ENCODE measurements around the gene SIL1. TPM values are rescaled to one million over a fixed set of nuclear protein-coding genes. Genes with fewer than 3 reads are reported as not detected.

The SIL1 gene
- total and polyA plus RNA-seq, 5 donors, result 43.4 to 51.6 (median 43.7) TPM

DNA sequence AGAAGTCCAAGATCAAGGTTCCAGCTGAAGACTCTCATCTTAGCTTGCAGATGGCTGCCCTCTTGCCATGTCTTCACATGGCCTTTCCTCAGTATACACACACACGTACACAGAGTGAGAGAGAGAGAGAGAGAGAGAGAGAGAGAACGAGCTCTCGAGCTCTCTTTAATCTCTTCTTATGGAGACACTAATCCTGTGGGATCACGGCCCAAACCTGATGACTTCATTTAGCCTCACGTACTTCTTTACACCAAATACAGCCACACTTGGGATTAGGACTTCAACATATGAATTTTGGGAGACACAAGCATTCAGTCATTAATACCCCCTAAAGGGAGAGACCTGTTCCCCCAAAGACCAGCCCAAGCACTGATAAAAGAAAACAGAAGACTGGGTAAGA, 42.8 kb downstream of the SIL1 start:
- no peak overlapping the region for H3K27ac ChIP-seq (ENCODE audit: low read length)
- WGBS, result 95% methylated on average over 5 of the region's 5 CpGs

DNA sequence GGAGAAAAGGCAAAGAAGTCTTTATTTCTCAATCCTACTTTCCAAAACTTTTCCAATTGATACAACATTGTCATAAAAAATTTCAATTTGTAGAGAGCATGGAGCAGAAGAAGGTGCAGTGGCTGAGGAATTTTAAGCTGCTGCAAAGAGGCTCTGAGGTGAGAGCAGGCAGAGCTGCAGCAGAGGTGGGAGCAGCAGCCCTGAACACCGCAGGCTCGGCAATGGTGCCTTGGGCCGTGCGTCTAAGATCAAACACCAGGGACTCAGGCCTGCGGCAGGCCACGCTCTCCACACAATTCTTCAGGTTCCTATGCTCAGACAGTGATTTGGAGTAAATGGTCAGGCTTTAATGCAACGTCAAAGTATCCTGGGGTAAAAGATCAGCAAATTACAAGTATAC, 46.3 kb downstream of the SIL1 start:
- DNase-seq, result no peak
- Histone ChIP-seq H3K4me3 (ENCODE audit: low read length) (no peak overlapping the region), H3K27ac (ENCODE audit: low read length) (no peak overlapping the region), H3K4me1 (ENCODE audit: control insufficient read depth, insufficient read depth, low read length) (peaks cover 21% of the 10 kb centered on the region), H3K27me3 (ENCODE audit: control insufficient read depth, insufficient read depth) (no peaks in the 10 kb centered on the region), H3K9me3 (ENCODE audit: control insufficient read depth, low read length) (no peaks in the 10 kb centered on the region)
- intact Hi-C loops (cut with DNase I), result no loop called here
- ATAC-seq, result no peak
- WGBS, result 93% methylated on average over 7 of the region's 7 CpGs

More for the DNA sequence above, 42.8 kb downstream of the SIL1 start:
- DNase-seq (no peak), ATAC-seq (no peak)
- H3K4me3 ChIP-seq (ENCODE audit: low read length), result no peak overlapping the region
- H3K9me3 ChIP-seq (ENCODE audit: control insufficient read depth, low read length), result no peaks in the 10 kb centered on the region
- H3K4me1 ChIP-seq (ENCODE audit: control insufficient read depth, insufficient read depth, low read length), result peaks cover 7% of the 10 kb centered on the region
- H3K27me3 ChIP-seq (ENCODE audit: control insufficient read depth, insufficient read depth), result no peaks in the 10 kb centered on the region
- intact Hi-C loops (cut with DNase I), result no loop called here

DNA sequence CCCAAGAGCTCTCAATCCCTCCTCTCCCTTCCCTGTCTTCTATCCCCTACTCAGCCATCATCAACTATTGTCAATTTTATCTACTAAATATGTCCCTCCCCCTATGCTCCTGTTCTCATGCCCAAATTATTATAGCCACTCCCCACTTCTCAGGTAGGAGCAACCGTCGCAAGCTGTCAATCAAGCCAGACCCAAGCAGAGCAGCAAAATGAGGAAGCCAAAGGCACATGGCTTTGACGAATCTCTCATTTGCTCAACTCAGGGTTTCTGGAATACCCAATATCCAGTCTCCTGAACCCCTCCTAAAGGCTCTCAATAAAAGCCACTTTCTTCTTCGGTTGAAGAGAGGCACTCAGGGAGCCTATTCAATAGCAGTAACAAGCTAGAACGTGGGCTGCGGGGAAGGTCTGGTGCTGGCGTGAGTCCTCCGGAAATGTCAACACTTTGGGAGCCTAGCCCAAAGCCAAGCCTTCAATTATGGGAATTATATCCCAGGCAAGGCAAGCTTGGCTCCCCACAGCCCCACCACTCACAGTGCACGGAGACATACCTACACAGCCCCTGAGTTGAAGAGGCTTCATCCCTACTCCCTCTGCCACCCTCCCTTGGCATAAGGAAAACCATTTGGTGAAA, 47.7 kb downstream of the SIL1 start:
- peak; percentile 31 to 60 (median 54) for DNase-seq
- intact Hi-C loops (cut with DNase I), result no loop called here
- H3K4me1 ChIP-seq (ENCODE audit: control insufficient read depth, insufficient read depth, low read length), result peaks cover 21% of the 10 kb centered on the region
- H3K9me3 ChIP-seq (ENCODE audit: control insufficient read depth, low read length), result no peaks in the 10 kb centered on the region
- WGBS, result 72% methylated on average over 9 of the region's 9 CpGs
- H3K27me3 ChIP-seq (ENCODE audit: control insufficient read depth, insufficient read depth), result no peaks in the 10 kb centered on the region
- no peak overlapping the region for H3K4me3 ChIP-seq (ENCODE audit: low read length)
- peak; percentile 20 to 25 for ATAC-seq
- H3K27ac ChIP-seq (ENCODE audit: low read length), result peak overlapping the region; percentile 36

DNA sequence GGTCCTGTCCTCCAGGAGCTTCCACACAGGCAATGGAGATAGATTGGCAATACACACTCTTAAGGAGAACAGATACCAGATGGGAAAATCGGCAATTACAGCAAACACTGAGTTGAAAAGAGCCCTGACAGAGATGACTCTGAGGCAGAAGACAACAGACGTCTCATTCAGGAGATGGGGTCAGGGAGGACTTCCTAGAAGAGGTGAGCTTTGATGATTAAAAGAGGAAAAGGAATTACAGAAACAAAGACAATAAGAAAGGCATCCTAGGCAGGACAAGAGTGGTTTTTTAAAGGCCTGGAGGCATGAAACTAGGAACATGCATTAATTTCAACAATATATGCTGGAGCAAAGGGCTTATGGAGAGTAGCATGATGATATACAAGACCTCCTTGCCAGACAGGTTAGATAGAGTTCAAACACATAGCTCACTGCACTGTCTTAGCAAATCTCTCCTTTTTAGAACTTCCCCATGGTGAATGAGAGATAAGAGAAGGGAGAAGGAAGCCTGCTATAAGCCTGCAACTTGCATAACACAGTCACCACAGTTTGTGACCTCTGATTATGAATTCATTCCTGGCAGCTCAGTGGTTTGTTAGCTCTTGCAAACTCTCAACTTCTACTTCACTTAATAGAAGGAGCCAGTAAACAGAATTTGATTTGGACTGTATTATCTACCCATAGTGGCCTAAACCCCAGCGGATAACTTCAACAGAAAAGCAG, 48.5 kb downstream of the SIL1 start:
- no peaks in the 10 kb centered on the region for H3K27me3 ChIP-seq (ENCODE audit: control insufficient read depth, insufficient read depth)
- 64% methylated on average over 3 of the region's 3 CpGs for WGBS
- peaks cover 21% of the 10 kb centered on the region for H3K4me1 ChIP-seq (ENCODE audit: control insufficient read depth, insufficient read depth, low read length)
- peak overlapping the region; percentile 36 for H3K27ac ChIP-seq (ENCODE audit: low read length)
- H3K4me3 ChIP-seq (ENCODE audit: low read length), result no peak overlapping the region
- intact Hi-C loops (cut with DNase I), result no loop called here
- H3K9me3 ChIP-seq (ENCODE audit: control insufficient read depth, low read length), result no peaks in the 10 kb centered on the region
- ATAC-seq, result peak; percentile 64 to 65
- no peak for DNase-seq

DNA sequence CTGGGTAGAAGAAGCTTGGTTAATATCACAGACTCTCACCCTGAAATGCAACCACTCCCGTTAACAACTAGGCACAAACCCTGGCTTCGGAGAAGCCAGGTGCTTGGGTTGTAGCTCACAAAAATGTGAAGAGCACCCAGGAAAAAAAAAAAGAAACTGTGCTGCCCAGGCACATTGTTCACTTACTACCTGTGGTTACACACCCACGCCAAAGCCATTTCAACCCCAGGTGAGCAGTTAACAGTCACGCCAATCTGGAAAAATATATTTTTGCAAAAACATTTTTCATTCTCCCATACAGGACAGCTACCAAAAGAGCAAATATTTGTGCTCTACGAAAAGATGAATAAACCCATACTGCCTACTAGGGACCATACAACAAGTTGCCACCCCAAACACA, 49.2 kb downstream of the SIL1 start:
- DNase-seq, result no peak
- no peak for ATAC-seq
- Histone ChIP-seq H3K27ac (ENCODE audit: low read length) (no peak overlapping the region), H3K9me3 (ENCODE audit: control insufficient read depth, low read length) (no peaks in the 10 kb centered on the region), H3K27me3 (ENCODE audit: control insufficient read depth, insufficient read depth) (no peaks in the 10 kb centered on the region), H3K4me1 (ENCODE audit: control insufficient read depth, insufficient read depth, low read length) (peaks cover 21% of the 10 kb centered on the region), H3K4me3 (ENCODE audit: low read length) (no peak overlapping the region)
- intact Hi-C loops (cut with DNase I), result no loop called here
- WGBS, result 88% methylated on average over 5 of the region's 5 CpGs

DNA sequence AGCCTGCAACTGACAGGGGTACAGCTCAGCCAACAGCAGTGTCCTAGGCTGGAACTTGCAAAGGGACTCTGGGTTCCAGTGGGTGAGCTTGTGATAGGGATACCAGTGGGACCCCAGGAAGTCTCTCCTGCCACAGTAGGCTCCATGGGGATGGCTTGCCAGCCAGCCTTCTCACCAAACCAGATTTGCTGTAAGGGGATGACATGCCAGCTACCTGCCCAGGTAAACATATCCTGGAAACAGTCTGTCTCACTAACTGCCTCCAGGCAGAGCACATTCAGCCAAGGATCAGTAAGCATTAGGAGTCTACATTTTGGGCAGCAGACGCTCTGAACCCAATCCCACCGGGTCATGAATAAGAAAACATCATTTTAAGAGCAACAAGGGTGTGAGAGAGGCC, 49.9 kb downstream of the SIL1 start:
- Histone ChIP-seq H3K9me3 (ENCODE audit: control insufficient read depth, low read length) (no peaks in the 10 kb centered on the region), H3K27ac (ENCODE audit: low read length) (no peak overlapping the region), H3K4me1 (ENCODE audit: control insufficient read depth, insufficient read depth, low read length) (peaks cover 21% of the 10 kb centered on the region), H3K4me3 (ENCODE audit: low read length) (no peak overlapping the region), H3K27me3 (ENCODE audit: control insufficient read depth, insufficient read depth) (no peaks in the 10 kb centered on the region)
- intact Hi-C loops (cut with DNase I), result no loop called here
- no peak for ATAC-seq
- 67% methylated on average over 2 of the region's 2 CpGs for WGBS
- DNase-seq, result peak in 1 of 3 donors; percentile 38

DNA sequence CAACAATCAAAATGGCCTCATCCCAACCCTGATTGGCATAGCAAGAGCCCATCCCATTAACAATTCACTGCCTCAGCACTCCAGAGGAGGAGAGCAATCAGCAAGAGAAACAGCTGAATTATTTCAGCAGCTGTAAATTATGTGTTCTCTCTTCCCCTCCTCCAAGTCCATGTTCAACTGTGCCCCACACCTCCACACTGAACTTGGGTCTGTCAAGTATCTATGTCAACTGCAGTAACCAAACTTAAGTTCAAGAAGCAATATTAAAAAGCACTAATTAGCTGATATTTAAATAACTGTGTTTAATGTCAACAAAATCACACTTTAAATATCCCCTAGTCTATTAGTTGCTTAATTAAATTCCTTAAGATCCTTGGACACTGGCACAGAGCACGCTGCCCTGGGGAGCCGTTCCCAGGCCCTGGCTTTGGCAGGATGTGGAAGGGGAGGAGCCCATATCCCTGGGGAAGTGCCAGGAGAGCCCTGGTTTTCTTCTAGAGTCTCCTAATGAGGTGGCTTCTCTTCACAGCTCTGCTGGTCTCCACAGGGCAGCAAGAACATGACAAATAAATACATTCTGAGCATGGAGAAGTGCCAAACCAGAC, 50.6 kb downstream of the SIL1 start:
- DNase-seq, result peak; percentile 70 to 87 (median 83)
- peak; percentile 88 to 89 for ATAC-seq
- peaks cover 21% of the 10 kb centered on the region for H3K4me1 ChIP-seq (ENCODE audit: control insufficient read depth, insufficient read depth, low read length)
- H3K4me3 ChIP-seq (ENCODE audit: low read length), result no peak overlapping the region
- H3K27me3 ChIP-seq (ENCODE audit: control insufficient read depth, insufficient read depth), result no peaks in the 10 kb centered on the region
- H3K27ac ChIP-seq (ENCODE audit: low read length), result peak overlapping the region; percentile 77
- 8% methylated on average over 2 of the region's 2 CpGs for WGBS
- intact Hi-C loops (cut with DNase I), result no loop called here
- H3K9me3 ChIP-seq (ENCODE audit: control insufficient read depth, low read length), result no peaks in the 10 kb centered on the region

DNA sequence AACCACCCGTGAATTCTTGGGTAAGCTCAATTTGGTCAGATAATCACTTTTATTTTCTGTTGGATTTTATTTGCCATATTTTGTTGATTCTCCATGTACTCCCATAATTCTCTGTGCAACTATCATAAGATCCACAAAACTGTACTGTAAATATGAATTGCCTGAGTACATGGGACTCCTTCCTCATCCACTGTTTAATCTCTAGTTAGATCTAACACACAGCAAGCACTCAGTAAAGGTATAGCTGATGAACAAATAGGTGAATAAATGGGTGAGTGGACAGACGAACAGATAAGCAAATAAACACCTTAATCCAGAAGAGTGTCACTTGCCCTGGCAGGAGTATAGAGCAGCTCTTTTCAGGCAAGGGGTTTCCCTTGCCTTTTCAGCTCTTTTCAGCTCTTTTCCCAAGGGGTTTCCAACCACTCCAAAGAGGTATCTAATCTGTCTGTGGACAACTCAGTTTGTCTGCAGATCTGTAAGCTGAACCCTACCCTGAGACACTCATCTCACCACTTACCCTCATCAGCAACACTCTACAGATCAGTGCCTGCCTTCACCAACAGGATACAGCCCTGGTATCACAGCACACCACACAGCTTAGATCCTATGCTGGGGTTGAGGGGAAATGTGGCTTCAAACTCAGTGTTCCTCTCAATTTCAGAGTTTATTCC, 51.2 kb downstream of the SIL1 start:
- no peak for DNase-seq
- intact Hi-C loops (cut with DNase I), result no loop called here
- Histone ChIP-seq H3K4me3 (ENCODE audit: low read length) (no peak overlapping the region), H3K27ac (ENCODE audit: low read length) (peak overlapping the region; percentile 77), H3K9me3 (ENCODE audit: control insufficient read depth, low read length) (no peaks in the 10 kb centered on the region), H3K27me3 (ENCODE audit: control insufficient read depth, insufficient read depth) (no peaks in the 10 kb centered on the region), H3K4me1 (ENCODE audit: control insufficient read depth, insufficient read depth, low read length) (peaks cover 21% of the 10 kb centered on the region)
- peak; percentile 36 to 68 for ATAC-seq
- WGBS, result 75% methylated on average over 2 of the region's 2 CpGs

DNA sequence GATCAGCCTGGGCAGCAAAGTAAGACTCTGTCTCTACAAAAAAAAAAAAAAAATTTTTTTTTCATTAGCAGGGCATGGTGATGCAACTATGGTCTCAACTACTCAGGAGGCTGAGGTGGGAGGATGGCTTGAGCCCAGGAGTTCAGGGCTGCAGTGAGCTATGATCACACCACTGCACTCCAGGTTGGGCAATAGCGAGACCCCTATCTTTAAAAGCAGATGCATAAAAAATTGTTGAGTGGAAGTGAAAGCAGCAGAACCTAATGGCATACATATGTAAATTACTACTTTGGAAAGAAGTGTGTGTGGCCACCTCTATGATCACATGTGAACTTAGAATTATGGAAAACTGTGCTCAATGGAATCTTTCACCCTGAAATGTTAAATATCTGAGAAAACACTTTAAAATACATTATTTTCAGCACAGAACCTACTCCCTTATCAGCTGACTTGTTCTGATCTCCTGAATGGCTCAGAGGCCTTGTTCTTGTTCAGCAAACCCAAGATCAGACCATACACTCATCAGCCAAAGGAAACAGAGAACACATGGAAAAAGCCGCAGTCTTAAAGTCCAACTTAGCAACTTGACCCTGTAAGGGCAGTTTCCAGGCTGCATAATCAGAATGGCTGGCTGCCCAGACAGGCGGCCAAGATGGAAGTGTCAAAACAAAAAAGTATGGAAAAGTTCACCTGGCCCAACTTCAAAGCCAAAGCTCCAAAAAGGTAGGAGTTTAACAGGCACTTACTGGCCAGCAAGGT, 56.5 kb downstream of the SIL1 start:
- Histone ChIP-seq H3K9me3 (ENCODE audit: control insufficient read depth, low read length) (no peaks in the 10 kb centered on the region), H3K4me3 (ENCODE audit: low read length) (no peak overlapping the region), H3K4me1 (ENCODE audit: control insufficient read depth, insufficient read depth, low read length) (peaks cover 16% of the 10 kb centered on the region), H3K27ac (ENCODE audit: low read length) (peak overlapping the region; percentile 81), H3K27me3 (ENCODE audit: control insufficient read depth, insufficient read depth) (no peaks in the 10 kb centered on the region)
- intact Hi-C loops (cut with DNase I), result no loop called here
- 31% methylated on average over 3 of the region's 3 CpGs for WGBS
- peak; percentile 86 to 94 for ATAC-seq
- peak; percentile 61 to 85 (median 81) for DNase-seq

DNA sequence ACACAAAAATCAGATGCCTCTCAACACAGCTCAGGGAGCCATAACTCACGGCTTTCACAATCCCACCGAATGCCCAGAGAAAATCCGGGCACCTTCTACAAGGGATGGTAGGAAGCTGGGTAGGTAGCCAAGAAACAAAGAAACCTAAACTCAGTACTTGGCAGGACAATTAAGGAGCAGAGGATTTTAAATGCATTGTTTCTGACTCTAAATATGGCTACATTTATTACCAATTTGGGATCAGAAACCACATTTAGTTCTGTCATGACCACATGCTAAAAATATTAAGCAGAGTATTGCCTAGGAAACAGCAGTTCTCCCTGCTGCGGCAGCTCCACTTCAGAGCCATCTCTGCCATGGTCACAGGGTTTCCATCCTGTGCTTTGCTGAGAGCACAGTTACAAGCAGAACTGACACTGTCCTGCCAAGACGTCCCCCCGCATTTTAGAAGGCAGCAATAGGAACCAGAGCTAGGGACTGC, 57.5 kb downstream of the SIL1 start:
- no peaks in the 10 kb centered on the region for H3K27me3 ChIP-seq (ENCODE audit: control insufficient read depth, insufficient read depth)
- H3K4me3 ChIP-seq (ENCODE audit: low read length), result no peak overlapping the region
- peak overlapping the region; percentile 32 for H3K27ac ChIP-seq (ENCODE audit: low read length)
- ATAC-seq, result peak; percentile 8 to 63
- peaks cover 16% of the 10 kb centered on the region for H3K4me1 ChIP-seq (ENCODE audit: control insufficient read depth, insufficient read depth, low read length)
- 35% methylated on average over 6 of the region's 6 CpGs for WGBS
- H3K9me3 ChIP-seq (ENCODE audit: control insufficient read depth, low read length), result no peaks in the 10 kb centered on the region
- no peak for DNase-seq
- intact Hi-C loops (cut with DNase I), result no loop called here

Measured in right cardiac atrium (tissue), 5 donors.